Suprapubic skin (tissue), 4 donors: ENCODE measurements around the gene TMEM178B. TPM values are rescaled to one million over a fixed set of nuclear protein-coding genes. Genes with fewer than 3 reads are reported as not detected.

Source experiments
- DNase-seq, 2 donors: peaks; one replicate each; pipeline ENCODE4 v3.0.0-alpha.2; 2019; ENCODE audit warnings: low spot score in 2 of 2
- H3K27ac ChIP-seq: fragments of 200-600 bp; sonication (generic); one replicate; pipeline ENCODE4 v1.5.1; 2019
- H3K27me3 ChIP-seq: fragments of 200-600 bp; sonication (generic); one replicate; pipeline ENCODE4 v1.5.1; 2019
- H3K36me3 ChIP-seq: fragments of 200-600 bp; sonication (generic); one replicate; pipeline ENCODE4 v1.5.1; 2019
- H3K4me1 ChIP-seq: fragments of 200-600 bp; sonication (generic); one replicate; pipeline ENCODE4 v1.5.1; 2019
- H3K4me3 ChIP-seq: fragments of 200-600 bp; sonication (generic); one replicate; pipeline ENCODE4 v1.5.1; 2019; ENCODE audit warnings: mild to moderate bottlenecking
- H3K9me3 ChIP-seq: fragments of 200-600 bp; sonication (generic); one replicate; pipeline ENCODE4 v1.5.1; 2019
- CTCF ChIP-seq, 2 donors: fragments of 200-600 bp in 1 of 2; fragments of 450-650 bp in 1 of 2; sonication (generic) in 1 of 2; IDR thresholded peaks; one replicate each; pipeline ENCODE4 v1.5.1; 2016 to 2019; ENCODE audit warnings: antibody characterized with exemption in 2 of 2, mild to moderate bottlenecking in 1 of 2, moderate library complexity in 1 of 2
- EP300 ChIP-seq: sonication (generic); formaldehyde crosslinking; IDR thresholded peaks from one replicate; pipeline ENCODE4 v1.6.1; 2017; ENCODE audit warnings: antibody characterized with exemption
- POLR2A ChIP-seq, 2 donors: fragments of 450-650 bp; IDR thresholded peaks; one replicate each; pipeline ENCODE4 v1.6.1; 2017; ENCODE audit warnings: antibody characterized with exemption in 2 of 2, mild to moderate bottlenecking in 2 of 2, moderate library complexity in 2 of 2
- POLR2AphosphoS5 ChIP-seq, 3 donors: sonication (generic); formaldehyde crosslinking; IDR thresholded peaks; one replicate each; pipeline ENCODE4 v1.6.1; 2017; ENCODE audit warnings: antibody characterized with exemption in 3 of 3
- WGBS: methylation state at CpG from one replicate; pipeline ENCODE4 v1.1.5; 2018; 5-methylcytosine and 5-hydroxymethylcytosine counted together
- total RNA-seq, 4 donors: library from RNA; depleted of rRNA; stranded (reverse); fragments of >200 nt; gene quantifications; one replicate each; pipeline ENCODE4 v1.1.0, GENCODE V29; 2016

TMEM178B gene
- total RNA-seq, 4 donors from 2014 or later = 0.34 to 1.6 (median 0.72) TPM

GRCh38 chr7:141042222-141043193 lies 31.4 kb upstream of the TMEM178B start:
- no peaks in the 10 kb centered on the region for H3K9me3 ChIP-seq
- no peak overlapping the region for H3K27ac ChIP-seq
- H3K4me1 ChIP-seq = no peaks in the 10 kb centered on the region
- DNase-seq = no peak
- whole genome bisulfite sequencing = 84% methylated on average over 14 of the region's 14 CpGs
- TF ChIP-seq POLR2AphosphoS5 (IDR thresholded peaks at IDR 0.05) = no peak
- TF ChIP-seq CTCF (IDR thresholded peaks at IDR 0.05) = no peak
- TF ChIP-seq POLR2A (IDR thresholded peaks at IDR 0.05) = no peak
- TF ChIP-seq EP300 = no peak
- H3K4me3 ChIP-seq = no peak overlapping the region
- no peaks in the 10 kb centered on the region for H3K27me3 ChIP-seq
- H3K36me3 ChIP-seq = no peaks in the 10 kb centered on the region

- H3K4me3 ChIP-seq = no peak overlapping the region
- no peaks in the 10 kb centered on the region for H3K27me3 ChIP-seq
- no peak for TF ChIP-seq CTCF (IDR thresholded peaks at IDR 0.05)
- TF ChIP-seq POLR2AphosphoS5 (IDR thresholded peaks at IDR 0.05) = no peak
- no peak for TF ChIP-seq POLR2A (IDR thresholded peaks at IDR 0.05)
- TF ChIP-seq EP300 = no peak
- no peaks in the 10 kb centered on the region for H3K36me3 ChIP-seq
- H3K9me3 ChIP-seq = no peaks in the 10 kb centered on the region
- H3K27ac ChIP-seq = no peak overlapping the region
- no peaks in the 10 kb centered on the region for H3K4me1 ChIP-seq
- 80% methylated on average over 4 of the region's 4 CpGs for WGBS
- no peak for DNase-seq
Observed at GRCh38 chr7:141043616-141044015, 30.2 kb upstream of the TMEM178B start.

GRCh38 chr7:141045126-141045841 lies 28.6 kb upstream of the TMEM178B start:
- Histone ChIP-seq H3K4me1 (no peaks in the 10 kb centered on the region), H3K9me3 (no peaks in the 10 kb centered on the region), H3K27ac (no peak overlapping the region), H3K4me3 (no peak overlapping the region), H3K36me3 (no peaks in the 10 kb centered on the region), H3K27me3 (no peaks in the 10 kb centered on the region)
- TF ChIP-seq POLR2A (IDR thresholded peaks at IDR 0.05) = no peak
- no peak for TF ChIP-seq POLR2AphosphoS5 (IDR thresholded peaks at IDR 0.05)
- TF ChIP-seq CTCF (IDR thresholded peaks at IDR 0.05) = no peak
- TF ChIP-seq EP300 = no peak
- WGBS = 44% methylated on average over 7 of the region's 7 CpGs
- DNase-seq = no peak

GRCh38 chr7:141045842-141046620 lies 27.8 kb upstream of the TMEM178B start:
- WGBS = 85% methylated on average over 7 of the region's 7 CpGs
- Histone ChIP-seq H3K36me3 (no peaks in the 10 kb centered on the region), H3K9me3 (no peaks in the 10 kb centered on the region), H3K27me3 (no peaks in the 10 kb centered on the region), H3K4me3 (no peak overlapping the region), H3K4me1 (no peaks in the 10 kb centered on the region), H3K27ac (no peak overlapping the region)
- DNase-seq = no peak
- TF ChIP-seq EP300 = no peak
- TF ChIP-seq POLR2AphosphoS5 (IDR thresholded peaks at IDR 0.05) = no peak
- no peak for TF ChIP-seq CTCF (IDR thresholded peaks at IDR 0.05)
- no peak for TF ChIP-seq POLR2A (IDR thresholded peaks at IDR 0.05)
